Subcutaneous abdominal adipose tissue (tissue), 5 donors: ENCODE measurements around the gene ZDHHC24.

ENCODE experiments used
- H3K27ac ChIP-seq: one replicate; pipeline ENCODE4 v1.7.0; 2013; ENCODE audit warnings: low read depth, mild to moderate bottlenecking, inconsistent platforms, low read length, moderate library complexity
- H3K27me3 ChIP-seq, 5 donors: one replicate each; pipeline ENCODE4 v1.7.0; 2013; ENCODE audit warnings: low read length in 5 of 5, inconsistent platforms in 1 of 5; ENCODE audit not compliant: control insufficient read depth in 5 of 5, insufficient read depth in 4 of 5
- H3K36me3 ChIP-seq, 5 donors: one replicate each; pipeline ENCODE4 v1.7.0; 2013; ENCODE audit warnings: low read length in 5 of 5; ENCODE audit not compliant: control insufficient read depth in 5 of 5, insufficient read depth in 5 of 5
- H3K4me1 ChIP-seq, 5 donors: one replicate each; pipeline ENCODE4 v1.7.0; 2013; ENCODE audit warnings: low read length in 5 of 5, mild to moderate bottlenecking in 3 of 5, moderate library complexity in 1 of 5; ENCODE audit not compliant: control insufficient read depth in 5 of 5, insufficient read depth in 5 of 5
- H3K4me3 ChIP-seq, 5 donors: one replicate each; pipeline ENCODE4 v1.7.0; 2013; ENCODE audit warnings: low read length in 5 of 5, low read depth in 1 of 5
- H3K9ac ChIP-seq, 5 donors: one replicate each; pipeline ENCODE4 v1.7.0; 2013; ENCODE audit warnings: low read length in 5 of 5, mild to moderate bottlenecking in 4 of 5, moderate library complexity in 3 of 5
- H3K9me3 ChIP-seq, 5 donors: one replicate each; pipeline ENCODE4 v1.7.0; 2013; ENCODE audit warnings: low read length in 5 of 5; ENCODE audit not compliant: control insufficient read depth in 5 of 5
- donor health status: healthy.
- donor health status: healthy.
- donor health status: healthy.
- donor health status: healthy.
- donor health status: healthy.

The ZDHHC24 gene

DNA sequence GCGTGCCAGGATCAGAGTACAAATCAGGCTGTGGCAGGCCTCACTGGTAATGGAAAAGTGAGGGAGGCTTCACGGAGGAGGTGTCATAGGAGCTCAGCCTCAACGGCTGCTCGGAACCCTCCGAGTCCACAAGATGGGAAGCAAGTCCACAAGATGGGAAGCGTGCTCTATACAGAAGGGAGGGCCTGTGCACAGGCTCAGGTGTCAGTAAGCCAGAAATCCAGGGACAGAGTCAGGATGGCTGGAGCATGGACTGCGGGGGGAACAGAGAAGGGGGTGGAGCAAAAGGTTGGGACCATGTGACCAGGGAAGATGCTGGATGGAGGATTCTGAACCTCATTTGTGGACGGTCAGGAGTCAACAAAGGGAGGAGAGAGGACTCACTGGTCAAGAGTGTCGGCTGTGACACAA lies 69.0 kb downstream of the ZDHHC24 start:
- H3K9me3 ChIP-seq = no peaks in the 10 kb centered on the region
- no peaks in the 10 kb centered on the region for H3K27me3 ChIP-seq
- H3K9ac ChIP-seq = no peak overlapping the region
- H3K27ac ChIP-seq = no peak overlapping the region
- H3K36me3 ChIP-seq = peaks cover 0 to 46% (median 32%) of the 10 kb centered on the region in 5 donors
- H3K4me1 ChIP-seq = peaks cover 2 to 26% (median 19%) of the 10 kb centered on the region in 5 donors
- no peak overlapping the region for H3K4me3 ChIP-seq

DNA sequence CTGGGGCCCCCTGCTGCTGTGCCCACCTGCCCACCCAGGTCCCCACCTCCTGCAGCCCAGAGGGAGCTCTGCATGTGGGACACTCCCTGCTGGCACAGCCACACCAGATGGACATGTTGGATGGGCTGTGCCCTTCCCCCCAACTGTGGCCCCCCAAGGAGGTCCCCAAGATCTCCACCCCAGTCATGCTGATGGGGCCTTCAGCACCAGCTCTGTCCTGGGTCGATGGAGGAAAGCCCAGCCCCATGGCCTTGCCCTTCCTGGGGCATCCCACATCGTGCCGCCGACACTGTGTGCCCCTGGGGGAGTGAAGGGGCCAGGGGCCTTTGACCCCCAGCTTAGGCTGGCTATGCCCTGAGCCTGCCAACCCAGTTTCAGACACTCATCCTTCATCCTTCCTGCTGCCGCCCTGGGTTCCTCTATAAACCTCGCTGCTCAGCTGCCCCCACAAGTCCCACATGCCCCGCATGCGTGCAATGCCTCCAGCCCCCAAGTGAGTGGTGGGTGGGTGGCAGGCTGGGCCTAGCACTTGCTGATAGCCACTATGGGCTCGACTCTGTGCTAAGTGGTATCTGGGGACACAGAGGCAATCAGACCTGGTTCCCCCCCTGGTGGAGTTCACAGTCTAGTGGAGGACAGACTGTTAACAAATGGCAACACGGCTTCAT lies 69.5 kb downstream of the ZDHHC24 start:
- H3K36me3 ChIP-seq = peaks cover 0 to 49% (median 33%) of the 10 kb centered on the region in 5 donors
- no peak overlapping the region for H3K27ac ChIP-seq
- H3K4me1 ChIP-seq = peaks cover 2 to 26% (median 19%) of the 10 kb centered on the region in 5 donors
- H3K9me3 ChIP-seq = no peaks in the 10 kb centered on the region
- no peak overlapping the region for H3K4me3 ChIP-seq
- H3K9ac ChIP-seq = no peak overlapping the region
- H3K27me3 ChIP-seq = no peaks in the 10 kb centered on the region

DNA sequence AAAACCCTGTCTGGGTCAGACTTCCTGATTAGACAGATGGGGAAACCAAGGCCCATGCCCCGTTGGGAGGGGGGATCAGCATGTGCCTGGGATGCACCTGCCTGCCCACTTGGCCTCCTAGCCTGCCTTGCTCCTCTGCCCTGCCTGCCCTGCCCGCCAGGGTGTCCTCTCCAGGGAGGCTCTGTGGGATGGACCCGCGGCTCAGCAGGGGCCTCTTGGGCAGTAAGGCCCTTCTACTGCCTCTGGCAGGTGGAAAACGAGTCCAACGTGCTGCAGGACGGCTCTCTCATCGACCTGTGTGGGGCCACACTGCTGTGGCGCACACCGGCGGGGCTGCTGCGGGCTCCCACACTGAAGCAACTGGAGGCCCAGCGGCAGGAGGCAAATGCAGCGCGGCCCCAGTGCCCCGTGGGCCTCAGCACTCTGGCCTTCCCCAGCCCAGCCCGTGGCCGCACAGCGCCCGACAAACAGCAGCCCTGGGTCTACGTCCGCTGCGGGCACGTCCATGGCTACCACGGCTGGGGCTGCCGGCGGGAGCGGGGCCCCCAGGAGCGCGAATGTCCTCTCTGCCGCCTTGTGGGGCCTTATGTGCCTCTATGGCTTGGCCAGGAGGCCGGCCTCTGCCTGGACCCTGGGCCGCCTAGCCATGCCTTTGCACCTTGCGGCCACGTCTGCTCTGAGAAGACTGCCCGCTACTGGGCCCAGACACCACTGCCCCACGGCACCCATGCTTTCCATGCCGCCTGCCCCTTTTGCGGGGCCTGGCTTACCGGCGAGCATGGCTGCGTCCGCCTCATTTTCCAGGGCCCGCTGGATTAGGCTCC lies 70.3 kb downstream of the ZDHHC24 start:
- no peaks in the 10 kb centered on the region for H3K9me3 ChIP-seq
- no peak overlapping the region for H3K27ac ChIP-seq
- H3K4me1 ChIP-seq = peaks cover 2 to 20% (median 14%) of the 10 kb centered on the region in 5 donors
- no peak overlapping the region for H3K9ac ChIP-seq
- H3K36me3 ChIP-seq = peaks cover 0 to 56% (median 39%) of the 10 kb centered on the region in 5 donors
- no peak overlapping the region for H3K4me3 ChIP-seq
- H3K27me3 ChIP-seq = no peaks in the 10 kb centered on the region

DNA sequence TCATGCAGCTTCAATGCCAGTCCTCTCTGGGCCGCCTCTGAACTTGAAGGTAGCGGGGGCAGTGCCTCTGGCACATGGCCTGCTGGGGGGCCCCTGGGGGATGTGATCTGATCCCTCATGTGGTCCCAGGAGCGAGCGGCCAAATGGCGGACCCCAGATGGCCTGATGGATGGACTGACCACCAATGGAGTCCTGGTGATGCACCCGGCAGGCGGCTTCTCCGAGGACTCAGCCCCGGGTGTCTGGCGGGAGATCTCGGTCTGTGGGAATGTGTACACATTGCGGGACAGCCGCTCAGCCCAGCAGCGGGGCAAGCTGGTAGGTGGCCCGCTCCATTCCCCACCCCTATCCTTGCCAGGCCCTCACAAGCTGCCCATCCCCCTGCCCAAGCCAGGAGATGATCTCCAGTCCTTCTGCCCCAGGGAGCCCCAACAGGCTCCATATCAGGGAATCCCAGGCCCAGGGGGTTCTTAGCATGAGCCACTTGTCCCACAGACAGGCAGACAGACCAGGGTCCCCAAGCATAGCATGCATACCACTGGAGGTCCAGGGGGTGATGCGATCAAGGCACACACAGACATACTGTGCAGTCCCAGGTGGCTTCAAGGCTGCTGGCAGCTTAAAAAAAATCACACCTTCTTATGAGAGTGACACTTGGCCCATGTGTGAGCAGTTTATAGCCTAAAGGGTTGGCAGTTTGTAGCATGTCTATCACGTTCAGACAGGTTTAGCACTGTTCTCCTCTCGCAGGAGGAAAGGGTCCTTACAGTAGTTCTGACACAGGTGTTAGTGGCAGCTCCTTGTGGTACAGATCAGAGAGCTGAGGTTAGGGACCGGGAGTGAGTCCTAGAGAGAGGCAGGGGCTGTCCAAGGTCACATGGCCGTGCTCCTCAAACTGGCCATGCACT lies 72.0 kb downstream of the ZDHHC24 start:
- Histone ChIP-seq H3K9me3 (no peaks in the 10 kb centered on the region), H3K4me3 (no peak overlapping the region), H3K9ac (no peak overlapping the region), H3K4me1 (peaks cover 0 to 5% (median 2%) of the 10 kb centered on the region in 5 donors), H3K36me3 (peaks cover 0 to 59% (median 39%) of the 10 kb centered on the region in 5 donors), H3K27ac (no peak overlapping the region), H3K27me3 (no peaks in the 10 kb centered on the region)

DNA sequence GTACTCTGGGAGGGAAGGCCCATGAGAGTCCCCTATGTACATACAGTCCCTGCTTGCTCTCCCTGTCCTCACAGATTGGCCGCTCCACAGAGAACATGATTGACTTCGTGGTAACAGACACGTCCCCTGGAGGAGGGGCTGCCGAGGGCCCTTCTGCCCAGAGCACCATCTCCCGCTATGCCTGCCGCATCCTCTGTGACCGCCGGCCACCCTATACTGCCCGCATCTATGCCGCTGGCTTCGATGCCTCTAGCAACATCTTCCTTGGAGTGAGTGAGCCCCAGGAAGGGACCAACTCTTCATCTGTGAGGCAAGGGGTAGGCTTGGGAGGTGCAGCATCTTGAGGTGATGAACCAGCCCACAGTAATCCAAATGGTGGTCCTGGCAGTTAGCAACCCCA lies 72.7 kb downstream of the ZDHHC24 start:
- H3K36me3 ChIP-seq = peaks cover 0 to 59% (median 39%) of the 10 kb centered on the region in 5 donors
- no peaks in the 10 kb centered on the region for H3K9me3 ChIP-seq
- no peak overlapping the region for H3K9ac ChIP-seq
- no peak overlapping the region for H3K27ac ChIP-seq
- no peak overlapping the region for H3K4me3 ChIP-seq
- H3K4me1 ChIP-seq = peaks cover 0 to 3% (median 2%) of the 10 kb centered on the region in 5 donors
- H3K27me3 ChIP-seq = no peaks in the 10 kb centered on the region

DNA sequence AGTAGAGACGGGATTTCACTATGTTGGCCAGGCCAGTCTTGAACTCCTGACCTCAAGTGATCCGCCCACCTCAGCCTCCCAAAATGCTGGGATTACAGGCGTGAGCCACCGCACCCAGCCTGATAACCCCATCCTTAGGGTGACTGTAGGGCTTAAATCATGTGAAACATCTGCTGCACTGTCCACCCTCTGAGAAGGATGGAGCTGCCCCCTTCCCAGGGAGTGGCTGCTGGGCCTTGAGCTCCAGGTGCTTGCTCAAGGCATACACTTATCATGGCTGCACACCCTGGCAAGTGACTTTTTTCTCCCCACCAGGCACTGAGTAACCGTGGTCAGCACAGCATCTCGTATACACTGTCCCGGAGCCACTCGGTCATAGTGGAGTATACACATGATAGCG lies 73.8 kb downstream of the ZDHHC24 start:
- Histone ChIP-seq H3K9ac (no peak overlapping the region), H3K27me3 (no peaks in the 10 kb centered on the region), H3K27ac (no peak overlapping the region), H3K4me1 (peaks cover 2 to 14% (median 12%) of the 10 kb centered on the region in 5 donors), H3K4me3 (no peak overlapping the region), H3K36me3 (peaks cover 0 to 59% (median 39%) of the 10 kb centered on the region in 5 donors), H3K9me3 (no peaks in the 10 kb centered on the region)

DNA sequence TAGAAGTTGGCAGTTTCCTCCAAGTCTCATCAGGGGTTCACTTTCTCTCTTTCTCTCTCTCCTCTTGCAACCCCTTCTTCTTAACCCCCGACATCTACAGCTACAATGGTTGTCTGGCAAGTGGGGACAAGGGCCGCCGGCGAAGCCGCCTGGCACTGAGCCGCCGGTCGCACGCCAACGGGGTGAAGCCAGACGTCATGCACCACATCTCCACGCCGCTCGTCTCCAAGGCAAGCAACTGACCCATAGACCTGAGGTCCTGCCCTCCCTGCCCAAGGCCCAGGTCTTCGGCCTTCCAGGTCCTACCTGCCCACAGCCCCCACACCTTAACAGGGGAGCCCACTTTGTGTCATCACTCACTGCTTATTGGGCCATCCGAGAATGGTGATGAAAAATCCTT lies 74.7 kb downstream of the ZDHHC24 start:
- peaks cover 2 to 17% (median 14%) of the 10 kb centered on the region in 5 donors for H3K4me1 ChIP-seq
- H3K4me3 ChIP-seq = no peak overlapping the region
- H3K9me3 ChIP-seq = no peaks in the 10 kb centered on the region
- H3K27me3 ChIP-seq = no peaks in the 10 kb centered on the region
- no peak overlapping the region for H3K9ac ChIP-seq
- H3K27ac ChIP-seq = no peak overlapping the region
- H3K36me3 ChIP-seq = peaks cover 0 to 53% (median 39%) of the 10 kb centered on the region in 5 donors
